K562 (cell line): Measurements from ENCODE around the gene DGKZ. TPM values are rescaled to one million over a fixed set of nuclear protein-coding genes. Genes with fewer than 3 reads are reported as not detected.
A peak's percentile ranks its signal among the peaks of the same experiment; 100 is the strongest.

Source experiments
- BCOR ChIP-seq: fragments of 450-650 bp; IDR thresholded peaks from 2 replicates; pipeline ENCODE4 v1.6.1; 2016
- ESRRA ChIP-seq: fragments of 450-650 bp; IDR thresholded peaks from 2 replicates; pipeline ENCODE4 v1.6.1; 2014; ENCODE audit warnings: low read depth, mild to moderate bottlenecking, moderate library complexity, borderline replicate concordance
- KLF16 ChIP-seq: IDR thresholded peaks from 2 replicates; pipeline ENCODE4 v1.6.1; 2016; ENCODE audit warnings: antibody characterized with exemption
- PPARD ChIP-seq: fragments of 250-450 bp; sonication (Bioruptor Pico); IDR thresholded peaks from 2 replicates; pipeline ENCODE4 v1.8.0; 2022; ENCODE audit warnings: inconsistent platforms, mild to moderate bottlenecking, moderate library complexity
- RAD21 ChIP-seq, 2 experiments: fragments of 250-450 bp in 1 of 2; fragments of 450-650 bp in 1 of 2; sonication (Bioruptor Pico) in 1 of 2; formaldehyde crosslinking in 1 of 2; IDR thresholded peaks in 1 of 2; conservative IDR thresholded peaks in 1 of 2; 2 replicates each; pipeline versions ENCODE4 v1.4.0 to v1.8.0; 2020 to 2022; ENCODE audit warnings: mild to moderate bottlenecking in 2 of 2, moderate library complexity in 1 of 2
- SAP30 ChIP-seq: fragments of 200-600 bp; sonication (generic); IDR thresholded peaks from 2 replicates; pipeline ENCODE4 v1.6.1; 2012; ENCODE audit warnings: borderline replicate concordance, low read depth, mild to moderate bottlenecking, moderate library complexity, low read length, control low read depth, inconsistent platforms; ENCODE audit not compliant: insufficient read depth, poor library complexity, severe bottlenecking
- SNIP1 ChIP-seq: fragments of 450-650 bp; IDR thresholded peaks from 2 replicates; pipeline ENCODE4 v1.7.1; 2017; ENCODE audit warnings: low read depth, mild to moderate bottlenecking
- ZFX ChIP-seq: sonication (generic); formaldehyde crosslinking; IDR thresholded peaks from 2 replicates; pipeline ENCODE4 v1.8.0; 2022; ENCODE audit warnings: mild to moderate bottlenecking, missing genetic modification reagents, moderate library complexity
- ZNF140 ChIP-seq: fragments of 250-450 bp; sonication (Bioruptor Pico); IDR thresholded peaks from 2 replicates; pipeline ENCODE4 v1.8.0; 2021; ENCODE audit warnings: moderate library complexity, mild to moderate bottlenecking, inconsistent platforms
- polyA plus RNA-seq, 8 experiments: library from polyadenylated mRNA; depleted of rRNA in 4 of 8; stranded (reverse) in 5 of 8; unstranded in 3 of 8; fragments of >200 nt; fragmentation: Nextera tagmentation in 2 of 8; fragmentation: Illumina TruSeq in 1 of 8; extraction: Ambion mirVana in 2 of 8; extraction: Trizol in 1 of 8; gene quantifications; 2 replicates each; pipeline versions ENCODE4 v1.2.1 to v1.2.3, GENCODE V29; 2011 to 2014; ENCODE audit warnings: inconsistent platforms in 1 of 8, missing spikeins in 1 of 8
- total RNA-seq, 7 experiments: library from RNA; depleted of rRNA in 6 of 7; stranded (reverse); fragments of >200 nt in 6 of 7; fragmentation: Illumina TruSeq in 2 of 7; extraction: Trizol in 2 of 7; gene quantifications; 2 replicates each; pipeline versions ENCODE4 v1.2.1 to v1.2.3, GENCODE V29; 2011 to 2021; ENCODE audit warnings: low replicate concordance in 1 of 7
- TF ChIP-seq, protein P1 (sequence below): fragments of 450-650 bp; IDR thresholded peaks from 2 replicates; pipeline ENCODE4 v1.6.1; 2016
- TF ChIP-seq, protein P2 (sequence below): sonication (generic); formaldehyde crosslinking; IDR thresholded peaks from 2 replicates; pipeline ENCODE4 v1.8.0; 2022; ENCODE audit warnings: missing genetic modification reagents, mild to moderate bottlenecking, borderline replicate concordance

Gene DGKZ
- total and polyA plus RNA-seq, 9 of the 15 experiments (the other 6 are each of a cell fraction or from before 2014, with no cell fraction given): 0.51 to 100 (median 44.2) TPM

- TF ChIP-seq PPARD (CRISPR knock-in tag) (no peak), RAD21 (CRISPR knock-in tag; conservative IDR thresholded peaks at IDR 0.05 in 1 of 2, IDR thresholded peaks at IDR 0.05 in 1 of 2) (peak; percentile 79 to 87), ZFX (CRISPR knock-in tag) (peak; percentile 89), BCOR (no peak), SAP30 (no peak), KLF16 (0 out of 2 replicates have a peak, but pooled peaks have one; percentile 24), ZNF140 (no peak), SNIP1 (no peak), ESRRA (peak; percentile 46; the same call in 1 of the 2 replicates)
- TF ChIP-seq, protein P1, sequence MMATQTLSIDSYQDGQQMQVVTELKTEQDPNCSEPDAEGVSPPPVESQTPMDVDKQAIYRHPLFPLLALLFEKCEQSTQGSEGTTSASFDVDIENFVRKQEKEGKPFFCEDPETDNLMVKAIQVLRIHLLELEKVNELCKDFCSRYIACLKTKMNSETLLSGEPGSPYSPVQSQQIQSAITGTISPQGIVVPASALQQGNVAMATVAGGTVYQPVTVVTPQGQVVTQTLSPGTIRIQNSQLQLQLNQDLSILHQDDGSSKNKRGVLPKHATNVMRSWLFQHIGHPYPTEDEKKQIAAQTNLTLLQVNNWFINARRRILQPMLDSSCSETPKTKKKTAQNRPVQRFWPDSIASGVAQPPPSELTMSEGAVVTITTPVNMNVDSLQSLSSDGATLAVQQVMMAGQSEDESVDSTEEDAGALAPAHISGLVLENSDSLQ: no peak
- TF ChIP-seq, protein P2, sequence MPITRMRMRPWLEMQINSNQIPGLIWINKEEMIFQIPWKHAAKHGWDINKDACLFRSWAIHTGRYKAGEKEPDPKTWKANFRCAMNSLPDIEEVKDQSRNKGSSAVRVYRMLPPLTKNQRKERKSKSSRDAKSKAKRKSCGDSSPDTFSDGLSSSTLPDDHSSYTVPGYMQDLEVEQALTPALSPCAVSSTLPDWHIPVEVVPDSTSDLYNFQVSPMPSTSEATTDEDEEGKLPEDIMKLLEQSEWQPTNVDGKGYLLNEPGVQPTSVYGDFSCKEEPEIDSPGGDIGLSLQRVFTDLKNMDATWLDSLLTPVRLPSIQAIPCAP: no peak
Observed at GRCh38 chr11:46352063-46352841, 5.0 kb downstream of the DGKZ start (continued).
